Coronary artery (tissue), 2 donors: ENCODE data around the gene GTF2F1.
"Not testable (repeated sequence)": the region's sequence is repeated elsewhere in the genome, so short reads cannot be mapped to it uniquely, and the experiment has no call there.

Source experiments
- DNase-seq: peaks from one replicate; pipeline ENCODE4 v3.0.0-alpha.2; 2017; ENCODE audit warnings: low spot score
- H3K27ac ChIP-seq, 2 donors: fragments of 200-600 bp; sonication (generic); one replicate each; pipeline ENCODE4 v1.5.1; 2016 to 2019
- H3K4me3 ChIP-seq: fragments of 200-600 bp; sonication (generic); 2 replicates; pipeline ENCODE4 v1.5.1; 2016; ENCODE audit warnings: mild to moderate bottlenecking, moderate library complexity
- TF ChIP-seq, protein P1 (sequence below): fragments of 200-600 bp; sonication (generic); IDR thresholded peaks from one replicate; pipeline ENCODE4 v1.5.1; 2019; ENCODE audit warnings: antibody characterized with exemption

GTF2F1 gene

GRCh38 chr19:6354098-6354674 lies 38.8 kb downstream of the GTF2F1 start:
- no peak overlapping the region for H3K27ac ChIP-seq

GRCh38 chr19:6352381-6353165 lies 40.4 kb downstream of the GTF2F1 start:
- H3K27ac ChIP-seq: no peak overlapping the region
- H3K4me3 ChIP-seq: no peak overlapping the region
- no peak for DNase-seq
- TF ChIP-seq, protein P1, sequence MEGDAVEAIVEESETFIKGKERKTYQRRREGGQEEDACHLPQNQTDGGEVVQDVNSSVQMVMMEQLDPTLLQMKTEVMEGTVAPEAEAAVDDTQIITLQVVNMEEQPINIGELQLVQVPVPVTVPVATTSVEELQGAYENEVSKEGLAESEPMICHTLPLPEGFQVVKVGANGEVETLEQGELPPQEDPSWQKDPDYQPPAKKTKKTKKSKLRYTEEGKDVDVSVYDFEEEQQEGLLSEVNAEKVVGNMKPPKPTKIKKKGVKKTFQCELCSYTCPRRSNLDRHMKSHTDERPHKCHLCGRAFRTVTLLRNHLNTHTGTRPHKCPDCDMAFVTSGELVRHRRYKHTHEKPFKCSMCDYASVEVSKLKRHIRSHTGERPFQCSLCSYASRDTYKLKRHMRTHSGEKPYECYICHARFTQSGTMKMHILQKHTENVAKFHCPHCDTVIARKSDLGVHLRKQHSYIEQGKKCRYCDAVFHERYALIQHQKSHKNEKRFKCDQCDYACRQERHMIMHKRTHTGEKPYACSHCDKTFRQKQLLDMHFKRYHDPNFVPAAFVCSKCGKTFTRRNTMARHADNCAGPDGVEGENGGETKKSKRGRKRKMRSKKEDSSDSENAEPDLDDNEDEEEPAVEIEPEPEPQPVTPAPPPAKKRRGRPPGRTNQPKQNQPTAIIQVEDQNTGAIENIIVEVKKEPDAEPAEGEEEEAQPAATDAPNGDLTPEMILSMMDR: no peak

More at GRCh38 chr19:6354098-6354674, 38.8 kb downstream of the GTF2F1 start:
- DNase-seq: no peak
- TF ChIP-seq, protein P1: no peak
- no peak overlapping the region for H3K4me3 ChIP-seq

DNA sequence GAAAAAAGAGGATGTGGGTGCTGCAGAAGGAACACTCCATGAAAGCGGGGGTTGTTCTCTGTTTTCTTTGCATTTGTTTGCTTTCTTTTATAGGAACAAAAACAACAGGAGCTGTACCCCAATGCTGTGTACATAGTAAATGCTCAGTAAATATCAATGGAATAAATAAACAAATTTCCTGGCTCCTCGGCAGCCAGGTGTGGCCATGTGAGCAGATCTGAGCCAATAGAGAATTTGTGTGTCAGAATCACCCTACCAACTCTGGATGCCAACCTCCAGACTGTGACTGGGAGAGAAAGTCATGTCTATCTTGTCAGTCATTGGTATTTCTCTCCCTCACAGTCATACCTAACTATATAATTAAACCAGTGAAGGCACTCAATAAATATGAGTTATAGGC lies 42.3 kb downstream of the GTF2F1 start:
- TF ChIP-seq, protein P1: no peak
- no peak overlapping the region for H3K27ac ChIP-seq
- H3K4me3 ChIP-seq: no peak overlapping the region
- DNase-seq: no peak

DNA sequence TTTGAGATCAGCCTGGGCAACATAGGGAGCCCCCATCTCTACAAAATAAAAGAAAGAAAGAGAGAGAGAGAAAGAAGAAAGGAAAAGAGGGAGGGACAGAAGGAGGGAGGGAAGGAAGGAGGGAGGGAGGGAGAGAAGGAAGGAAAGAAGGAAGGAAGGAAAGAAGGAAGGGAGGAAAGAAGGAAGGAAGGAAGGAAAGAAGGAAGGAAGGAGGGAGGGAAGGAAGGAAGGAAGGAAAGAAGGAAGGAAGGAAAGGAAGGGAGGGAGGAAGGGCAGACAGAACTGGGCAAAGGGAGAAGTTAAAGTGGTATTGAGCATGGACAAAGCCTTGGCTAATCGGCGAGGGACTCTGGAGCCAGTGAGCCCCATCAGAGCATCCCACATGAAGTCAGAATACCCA lies 43.7 kb downstream of the GTF2F1 start:
- not testable (repeated sequence) for H3K4me3 ChIP-seq, H3K27ac ChIP-seq, DNase-seq

GRCh38 chr19:6343462-6343861 lies 49.5 kb downstream of the GTF2F1 start:
- TF ChIP-seq, protein P1: no peak
- no peak for DNase-seq
- Histone ChIP-seq H3K4me3 (no peak overlapping the region), H3K27ac (no peak overlapping the region)

- Histone ChIP-seq H3K27ac (no peak overlapping the region), H3K4me3 (no peak overlapping the region)
- TF ChIP-seq, protein P1: no peak
- no peak for DNase-seq
Measured at GRCh38 chr19:6340493-6341201, 52.3 kb downstream of the GTF2F1 start.

DNA sequence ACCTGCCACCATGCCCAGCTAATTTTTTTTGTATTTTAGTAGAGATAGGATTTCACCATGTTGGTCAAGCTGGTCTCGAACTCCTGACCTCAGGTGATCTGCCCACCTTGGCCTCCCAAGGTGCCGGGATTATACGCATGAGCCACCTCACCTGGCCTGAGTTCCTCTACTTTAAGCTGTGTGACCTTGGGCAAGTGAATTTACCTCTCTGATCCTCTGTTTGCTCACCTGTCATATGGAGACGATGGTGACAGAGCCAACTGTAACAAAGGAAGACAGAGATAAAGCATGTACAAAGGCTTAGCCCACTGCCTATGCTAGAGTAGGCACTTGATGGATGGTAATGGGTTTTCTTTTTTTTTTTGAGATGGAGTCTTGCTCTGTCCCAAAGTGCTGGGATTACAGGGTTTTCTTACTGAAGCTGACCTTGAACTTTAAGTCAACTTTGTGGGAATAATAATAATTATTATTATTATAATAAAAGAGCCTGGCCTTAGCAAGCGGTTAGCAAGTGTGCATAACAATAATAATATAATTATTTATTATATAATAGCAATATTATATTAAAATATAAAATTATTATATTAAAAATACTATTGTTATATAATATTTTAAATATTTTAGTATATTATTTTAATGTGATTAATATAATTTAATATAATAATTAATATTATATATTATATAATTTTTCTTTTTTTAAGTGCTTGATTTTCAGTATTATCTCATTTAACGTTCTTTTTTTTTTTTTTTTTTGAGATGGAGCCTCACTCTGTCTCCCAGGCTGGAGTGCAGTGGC lies 58.3 kb downstream of the GTF2F1 start:
- no peak overlapping the region for H3K27ac ChIP-seq
- no peak for DNase-seq
- TF ChIP-seq, protein P1: no peak
- H3K4me3 ChIP-seq: no peak overlapping the region
